ENCODE results near the gene PIBF1.
"Not testable (repeated sequence)": the region's sequence is repeated elsewhere in the genome, so short reads cannot be mapped to it uniquely, and the experiment has no call there.

The PIBF1 gene

GRCh38 chr13:72908416-72908815 is 126.5 kb downstream of the PIBF1 start:
- no peak for DNase-seq (ENCODE audit: low read depth)

GRCh38 chr13:72911981-72912380 is 130.0 kb downstream of the PIBF1 start:
- DNase-seq (ENCODE audit: low read depth), result no peak

- no peak for DNase-seq (ENCODE audit: low read depth)
These were observed 138.2 kb downstream of the PIBF1 start for GRCh38 chr13:72920097-72920496.

- no peak for DNase-seq (ENCODE audit: low read depth)
These were observed 149.4 kb downstream of the PIBF1 start for GRCh38 chr13:72931311-72931710.

GRCh38 chr13:72932250-72932649 is 150.3 kb downstream of the PIBF1 start:
- no peak for DNase-seq (ENCODE audit: low read depth)

- DNase-seq (ENCODE audit: low read depth), result not testable (repeated sequence)
These were observed 164.3 kb downstream of the PIBF1 start for GRCh38 chr13:72946267-72946666.

GRCh38 chr13:72952529-72953141 is 170.7 kb downstream of the PIBF1 start:
- DNase-seq (ENCODE audit: low read depth), result no peak

- no peak for DNase-seq (ENCODE audit: low read depth)
These were observed 171.5 kb downstream of the PIBF1 start for GRCh38 chr13:72953391-72953965.

GRCh38 chr13:72959643-72960042 is 177.7 kb downstream of the PIBF1 start:
- DNase-seq (ENCODE audit: low read depth), result no peak

GRCh38 chr13:72960114-72960513 is 178.2 kb downstream of the PIBF1 start:
- DNase-seq (ENCODE audit: low read depth), result no peak

GRCh38 chr13:72960541-72960940 is 178.6 kb downstream of the PIBF1 start:
- no peak for DNase-seq (ENCODE audit: low read depth)

- no peak for DNase-seq (ENCODE audit: low read depth)
These were observed 181.8 kb downstream of the PIBF1 start for GRCh38 chr13:72963762-72964161.

- no peak for DNase-seq (ENCODE audit: low read depth)
These were observed 188.5 kb downstream of the PIBF1 start for GRCh38 chr13:72970301-72970880.

- no peak for DNase-seq (ENCODE audit: low read depth)
These were observed 189.0 kb downstream of the PIBF1 start for GRCh38 chr13:72970956-72971355.

GRCh38 chr13:72973234-72973633 is 191.3 kb downstream of the PIBF1 start:
- DNase-seq (ENCODE audit: low read depth), result no peak

GRCh38 chr13:72983085-72983768 is 201.3 kb downstream of the PIBF1 start:
- no peak for DNase-seq (ENCODE audit: low read depth)

- DNase-seq (ENCODE audit: low read depth), result no peak
These were observed 203.7 kb downstream of the PIBF1 start for GRCh38 chr13:72985610-72986009.

- DNase-seq (ENCODE audit: low read depth), result no peak
These were observed 204.3 kb downstream of the PIBF1 start for GRCh38 chr13:72986197-72986596.

- DNase-seq (ENCODE audit: low read depth), result no peak
These were observed 209.0 kb downstream of the PIBF1 start for GRCh38 chr13:72990953-72991352.

- no peak for DNase-seq (ENCODE audit: low read depth)
These were observed 216.1 kb downstream of the PIBF1 start for GRCh38 chr13:72998012-72998411.

- DNase-seq (ENCODE audit: low read depth), result no peak
These were observed 218.2 kb downstream of the PIBF1 start for GRCh38 chr13:73000027-73000674.

- no peak for DNase-seq (ENCODE audit: low read depth)
These were observed 220.0 kb downstream of the PIBF1 start for GRCh38 chr13:73001971-73002370.

GRCh38 chr13:73011751-73012150 is 229.8 kb downstream of the PIBF1 start:
- no peak for DNase-seq (ENCODE audit: low read depth)
